K562 (cell line): ENCODE results near the gene ZNF219. TPM values are rescaled to one million over a fixed set of nuclear protein-coding genes. Genes with fewer than 3 reads are reported as not detected.
A peak's percentile ranks its signal among the peaks of the same experiment; 100 is the strongest.

Experiments
- CHD1 ChIP-seq: fragments of 200-600 bp; sonication (generic); IDR thresholded peaks from one replicate; pipeline ENCODE4 v1.6.1; 2012; ENCODE audit warnings: mild to moderate bottlenecking, moderate library complexity, low read length, inconsistent platforms
- ELF2 ChIP-seq: fragments of 250-450 bp; sonication (Bioruptor Pico); IDR thresholded peaks from 2 replicates; pipeline ENCODE4 v1.5.0; 2021; ENCODE audit warnings: mild to moderate bottlenecking
- FOXM1 ChIP-seq, 2 experiments: fragments of 450-650 bp in 1 of 2; sonication (generic) in 1 of 2; formaldehyde crosslinking in 1 of 2; IDR thresholded peaks; 2 replicates each; pipeline versions ENCODE4 v1.6.1 to v1.9.0; 2017 to 2022; ENCODE audit warnings: low read depth in 2 of 2, mild to moderate bottlenecking in 2 of 2, missing genetic modification reagents in 1 of 2, moderate library complexity in 1 of 2
- FOXP1 ChIP-seq: sonication (generic); formaldehyde crosslinking; IDR thresholded peaks from 2 replicates; pipeline ENCODE4 v1.8.0; 2022; ENCODE audit warnings: mild to moderate bottlenecking, missing genetic modification reagents
- NFIC ChIP-seq: fragments of 450-650 bp; IDR thresholded peaks from 2 replicates; pipeline ENCODE4 v1.6.1; 2017; ENCODE audit warnings: mild to moderate bottlenecking, inconsistent platforms
- TCF7L2 ChIP-seq: fragments of 150-350 bp; IDR thresholded peaks from 2 replicates; pipeline ENCODE4 v1.6.1; 2016; ENCODE audit warnings: low read depth, mild to moderate bottlenecking, low read length, moderate library complexity
- U2AF2 ChIP-seq: fragments of 200-400 bp; formaldehyde crosslinking; optimal IDR thresholded peaks from 2 replicates; pipeline ENCODE3; 2017; ENCODE audit warnings: low read depth, mild to moderate bottlenecking, low read length
- ZNF263 ChIP-seq: sonication (generic); formaldehyde crosslinking; IDR thresholded peaks from 2 replicates; pipeline ENCODE4 v1.8.0; 2022; ENCODE audit warnings: mild to moderate bottlenecking, missing genetic modification reagents, borderline replicate concordance
- polyA plus RNA-seq, 8 experiments: library from polyadenylated mRNA; depleted of rRNA in 4 of 8; stranded (reverse) in 5 of 8; unstranded in 3 of 8; fragments of >200 nt; fragmentation: Nextera tagmentation in 2 of 8; fragmentation: Illumina TruSeq in 1 of 8; extraction: Ambion mirVana in 2 of 8; extraction: Trizol in 1 of 8; gene quantifications; 2 replicates each; pipeline versions ENCODE4 v1.2.1 to v1.2.3, GENCODE V29; 2011 to 2014; ENCODE audit warnings: inconsistent platforms in 1 of 8, missing spikeins in 1 of 8
- total RNA-seq, 7 experiments: library from RNA; depleted of rRNA in 6 of 7; stranded (reverse); fragments of >200 nt in 6 of 7; fragmentation: Illumina TruSeq in 2 of 7; extraction: Trizol in 2 of 7; gene quantifications; 2 replicates each; pipeline versions ENCODE4 v1.2.1 to v1.2.3, GENCODE V29; 2011 to 2021; ENCODE audit warnings: low replicate concordance in 1 of 7
- TF ChIP-seq, protein P1 (sequence below): fragments of 450-650 bp; IDR thresholded peaks from 2 replicates; pipeline ENCODE4 v1.6.1; 2016
- TF ChIP-seq, protein P2 (sequence below): sonication (generic); formaldehyde crosslinking; IDR thresholded peaks from 2 replicates; pipeline ENCODE4 v1.8.1; 2023; ENCODE audit warnings: mild to moderate bottlenecking, missing genetic modification reagents
- TF ChIP-seq, protein P3 (sequence below): fragments of 250-450 bp; sonication (Bioruptor Pico); IDR thresholded peaks from 2 replicates; pipeline ENCODE4 v1.4.0; 2020; ENCODE audit warnings: mild to moderate bottlenecking, moderate library complexity, borderline replicate concordance
- TF ChIP-seq, protein P4 (sequence below), 3 experiments: fragments of 200-800 bp in 1 of 3; sonication (Bioruptor generic) in 1 of 3; sonication (generic) in 1 of 3; formaldehyde crosslinking in 1 of 3; IDR thresholded peaks; 2 replicates each; pipeline versions ENCODE4 v1.6.1 to v1.8.0; 2016 to 2022; ENCODE audit warnings: mild to moderate bottlenecking in 2 of 3, missing compliant biosample characterization in 2 of 3, missing genetic modification characterization in 2 of 3, missing genetic modification reagents in 1 of 3
- TF ChIP-seq, protein P5 (sequence below): IDR thresholded peaks from 2 replicates; pipeline ENCODE4 v1.6.1; 2011; ENCODE audit not compliant: insufficient read length; ENCODE audit errors: extremely low read depth
- TF ChIP-seq, protein P6 (sequence below), 2 experiments: IDR thresholded peaks; 2 replicates each; pipeline ENCODE4 v1.6.1; 2012; ENCODE audit warnings: improper control_type of control experiment in 2 of 2, low read depth in 2 of 2, low read length in 2 of 2, borderline replicate concordance in 1 of 2

Gene ZNF219
- total and polyA plus RNA-seq, 9 of the 15 experiments (the other 6 are each of a cell fraction or from before 2014, with no cell fraction given) = 0.29 to 10.6 (median 2.8) TPM

DNA sequence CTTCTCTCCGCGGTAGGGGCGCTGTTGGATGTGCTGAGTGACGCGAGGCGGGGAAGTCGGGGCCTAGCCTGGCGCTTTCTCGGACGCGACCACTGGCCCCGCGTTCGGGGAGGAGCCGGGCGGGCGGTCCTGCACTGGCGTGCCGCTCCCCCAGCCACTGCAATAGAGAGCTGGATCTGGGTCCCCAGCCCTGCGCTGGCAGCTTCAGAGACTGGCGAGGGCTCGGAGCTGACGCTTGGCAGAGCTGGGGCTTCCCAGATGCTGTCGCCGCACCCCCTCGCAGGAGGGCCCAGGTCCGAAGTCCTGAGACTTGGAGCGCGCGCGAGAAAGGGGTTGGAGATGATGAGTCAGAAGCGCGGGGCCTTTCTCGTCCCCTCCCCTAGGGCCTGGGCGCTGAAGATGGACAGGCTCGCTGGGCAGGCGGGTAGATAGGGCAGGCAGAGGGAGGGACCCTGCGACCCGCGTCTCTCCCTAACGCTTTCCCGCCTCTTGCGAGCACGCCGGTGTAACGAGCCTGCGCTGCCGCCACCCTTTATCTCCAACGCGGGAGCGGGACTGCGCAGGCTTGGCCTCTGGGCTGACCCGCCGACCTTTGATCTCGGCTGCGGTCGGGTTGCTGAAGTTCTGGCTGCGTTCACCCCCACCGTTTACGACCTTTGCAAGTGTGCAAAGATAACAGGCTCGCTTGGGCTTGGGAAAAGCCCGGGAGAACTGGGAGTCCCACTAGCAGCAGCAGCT is 5.4 kb upstream of the ZNF219 start (continued):
- TF ChIP-seq TCF7L2 (peak; percentile 94), NFIC (no peak), FOXM1 (IDR thresholded peaks at IDR 0.05; ENCODE audit: low read depth) (0 out of 2 replicates have a peak, but pooled peaks have one; percentile 29), FOXM1 (CRISPR knock-in tag; IDR thresholded peaks at IDR 0.05; ENCODE audit: low read depth) (0 out of 2 replicates have a peak, but pooled peaks have one; percentile 48), ELF2 (CRISPR knock-in tag) (no peak), U2AF2 (no peak), FOXP1 (CRISPR knock-in tag) (peak; percentile 45; the same call in 1 of the 2 replicates), ZNF263 (no peak), CHD1 (no peak)
- TF ChIP-seq, protein P1, sequence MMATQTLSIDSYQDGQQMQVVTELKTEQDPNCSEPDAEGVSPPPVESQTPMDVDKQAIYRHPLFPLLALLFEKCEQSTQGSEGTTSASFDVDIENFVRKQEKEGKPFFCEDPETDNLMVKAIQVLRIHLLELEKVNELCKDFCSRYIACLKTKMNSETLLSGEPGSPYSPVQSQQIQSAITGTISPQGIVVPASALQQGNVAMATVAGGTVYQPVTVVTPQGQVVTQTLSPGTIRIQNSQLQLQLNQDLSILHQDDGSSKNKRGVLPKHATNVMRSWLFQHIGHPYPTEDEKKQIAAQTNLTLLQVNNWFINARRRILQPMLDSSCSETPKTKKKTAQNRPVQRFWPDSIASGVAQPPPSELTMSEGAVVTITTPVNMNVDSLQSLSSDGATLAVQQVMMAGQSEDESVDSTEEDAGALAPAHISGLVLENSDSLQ = peak; percentile 95
- TF ChIP-seq, protein P2, sequence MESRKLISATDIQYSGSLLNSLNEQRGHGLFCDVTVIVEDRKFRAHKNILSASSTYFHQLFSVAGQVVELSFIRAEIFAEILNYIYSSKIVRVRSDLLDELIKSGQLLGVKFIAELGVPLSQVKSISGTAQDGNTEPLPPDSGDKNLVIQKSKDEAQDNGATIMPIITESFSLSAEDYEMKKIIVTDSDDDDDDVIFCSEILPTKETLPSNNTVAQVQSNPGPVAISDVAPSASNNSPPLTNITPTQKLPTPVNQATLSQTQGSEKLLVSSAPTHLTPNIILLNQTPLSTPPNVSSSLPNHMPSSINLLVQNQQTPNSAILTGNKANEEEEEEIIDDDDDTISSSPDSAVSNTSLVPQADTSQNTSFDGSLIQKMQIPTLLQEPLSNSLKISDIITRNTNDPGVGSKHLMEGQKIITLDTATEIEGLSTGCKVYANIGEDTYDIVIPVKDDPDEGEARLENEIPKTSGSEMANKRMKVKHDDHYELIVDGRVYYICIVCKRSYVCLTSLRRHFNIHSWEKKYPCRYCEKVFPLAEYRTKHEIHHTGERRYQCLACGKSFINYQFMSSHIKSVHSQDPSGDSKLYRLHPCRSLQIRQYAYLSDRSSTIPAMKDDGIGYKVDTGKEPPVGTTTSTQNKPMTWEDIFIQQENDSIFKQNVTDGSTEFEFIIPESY = peak; percentile 8; the same call in 1 of the 2 replicates
- TF ChIP-seq, protein P3, sequence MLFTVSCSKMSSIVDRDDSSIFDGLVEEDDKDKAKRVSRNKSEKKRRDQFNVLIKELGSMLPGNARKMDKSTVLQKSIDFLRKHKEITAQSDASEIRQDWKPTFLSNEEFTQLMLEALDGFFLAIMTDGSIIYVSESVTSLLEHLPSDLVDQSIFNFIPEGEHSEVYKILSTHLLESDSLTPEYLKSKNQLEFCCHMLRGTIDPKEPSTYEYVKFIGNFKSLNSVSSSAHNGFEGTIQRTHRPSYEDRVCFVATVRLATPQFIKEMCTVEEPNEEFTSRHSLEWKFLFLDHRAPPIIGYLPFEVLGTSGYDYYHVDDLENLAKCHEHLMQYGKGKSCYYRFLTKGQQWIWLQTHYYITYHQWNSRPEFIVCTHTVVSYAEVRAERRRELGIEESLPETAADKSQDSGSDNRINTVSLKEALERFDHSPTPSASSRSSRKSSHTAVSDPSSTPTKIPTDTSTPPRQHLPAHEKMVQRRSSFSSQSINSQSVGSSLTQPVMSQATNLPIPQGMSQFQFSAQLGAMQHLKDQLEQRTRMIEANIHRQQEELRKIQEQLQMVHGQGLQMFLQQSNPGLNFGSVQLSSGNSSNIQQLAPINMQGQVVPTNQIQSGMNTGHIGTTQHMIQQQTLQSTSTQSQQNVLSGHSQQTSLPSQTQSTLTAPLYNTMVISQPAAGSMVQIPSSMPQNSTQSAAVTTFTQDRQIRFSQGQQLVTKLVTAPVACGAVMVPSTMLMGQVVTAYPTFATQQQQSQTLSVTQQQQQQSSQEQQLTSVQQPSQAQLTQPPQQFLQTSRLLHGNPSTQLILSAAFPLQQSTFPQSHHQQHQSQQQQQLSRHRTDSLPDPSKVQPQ = no peak
- TF ChIP-seq, protein P4, sequence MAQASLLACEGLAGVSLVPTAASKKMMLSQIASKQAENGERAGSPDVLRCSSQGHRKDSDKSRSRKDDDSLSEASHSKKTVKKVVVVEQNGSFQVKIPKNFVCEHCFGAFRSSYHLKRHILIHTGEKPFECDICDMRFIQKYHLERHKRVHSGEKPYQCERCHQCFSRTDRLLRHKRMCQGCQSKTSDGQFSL (CRISPR knock-in tag; IDR thresholded peaks at IDR 0.05) = peak; percentile 70; the same call in 1 of the 2 replicates
- TF ChIP-seq, protein P4 (tag; IDR thresholded peaks at IDR 0.05) = no peak
- TF ChIP-seq, protein P5, sequence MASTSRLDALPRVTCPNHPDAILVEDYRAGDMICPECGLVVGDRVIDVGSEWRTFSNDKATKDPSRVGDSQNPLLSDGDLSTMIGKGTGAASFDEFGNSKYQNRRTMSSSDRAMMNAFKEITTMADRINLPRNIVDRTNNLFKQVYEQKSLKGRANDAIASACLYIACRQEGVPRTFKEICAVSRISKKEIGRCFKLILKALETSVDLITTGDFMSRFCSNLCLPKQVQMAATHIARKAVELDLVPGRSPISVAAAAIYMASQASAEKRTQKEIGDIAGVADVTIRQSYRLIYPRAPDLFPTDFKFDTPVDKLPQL = no peak
- TF ChIP-seq, protein P6, sequence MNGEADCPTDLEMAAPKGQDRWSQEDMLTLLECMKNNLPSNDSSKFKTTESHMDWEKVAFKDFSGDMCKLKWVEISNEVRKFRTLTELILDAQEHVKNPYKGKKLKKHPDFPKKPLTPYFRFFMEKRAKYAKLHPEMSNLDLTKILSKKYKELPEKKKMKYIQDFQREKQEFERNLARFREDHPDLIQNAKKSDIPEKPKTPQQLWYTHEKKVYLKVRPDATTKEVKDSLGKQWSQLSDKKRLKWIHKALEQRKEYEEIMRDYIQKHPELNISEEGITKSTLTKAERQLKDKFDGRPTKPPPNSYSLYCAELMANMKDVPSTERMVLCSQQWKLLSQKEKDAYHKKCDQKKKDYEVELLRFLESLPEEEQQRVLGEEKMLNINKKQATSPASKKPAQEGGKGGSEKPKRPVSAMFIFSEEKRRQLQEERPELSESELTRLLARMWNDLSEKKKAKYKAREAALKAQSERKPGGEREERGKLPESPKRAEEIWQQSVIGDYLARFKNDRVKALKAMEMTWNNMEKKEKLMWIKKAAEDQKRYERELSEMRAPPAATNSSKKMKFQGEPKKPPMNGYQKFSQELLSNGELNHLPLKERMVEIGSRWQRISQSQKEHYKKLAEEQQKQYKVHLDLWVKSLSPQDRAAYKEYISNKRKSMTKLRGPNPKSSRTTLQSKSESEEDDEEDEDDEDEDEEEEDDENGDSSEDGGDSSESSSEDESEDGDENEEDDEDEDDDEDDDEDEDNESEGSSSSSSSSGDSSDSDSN (IDR thresholded peaks at IDR 0.05; ENCODE audit: borderline replicate concordance in 1 of 2, low read depth in 2 of 2, low read length in 2 of 2) = 0 out of 4 replicates have a peak, but pooled peaks of 1 of the 2 experiments have one; percentile 53
